GM19455 (cell line): ENCODE data around the gene LRP2.
"Not testable (repeated sequence)": the region's sequence is repeated elsewhere in the genome, so short reads cannot be mapped to it uniquely, and the experiment has no call there.

Source experiments
- ATAC-seq: cut with Tn5 transposase; IDR thresholded peaks from one replicate; pipeline ENCODE4 v1.9.1; 2021; ENCODE audit not compliant: unreplicated experiment

The LRP2 gene

GRCh38 chr2:169301596-169302335, 60.6 kb downstream of the LRP2 start:
- no peak for ATAC-seq

DNA sequence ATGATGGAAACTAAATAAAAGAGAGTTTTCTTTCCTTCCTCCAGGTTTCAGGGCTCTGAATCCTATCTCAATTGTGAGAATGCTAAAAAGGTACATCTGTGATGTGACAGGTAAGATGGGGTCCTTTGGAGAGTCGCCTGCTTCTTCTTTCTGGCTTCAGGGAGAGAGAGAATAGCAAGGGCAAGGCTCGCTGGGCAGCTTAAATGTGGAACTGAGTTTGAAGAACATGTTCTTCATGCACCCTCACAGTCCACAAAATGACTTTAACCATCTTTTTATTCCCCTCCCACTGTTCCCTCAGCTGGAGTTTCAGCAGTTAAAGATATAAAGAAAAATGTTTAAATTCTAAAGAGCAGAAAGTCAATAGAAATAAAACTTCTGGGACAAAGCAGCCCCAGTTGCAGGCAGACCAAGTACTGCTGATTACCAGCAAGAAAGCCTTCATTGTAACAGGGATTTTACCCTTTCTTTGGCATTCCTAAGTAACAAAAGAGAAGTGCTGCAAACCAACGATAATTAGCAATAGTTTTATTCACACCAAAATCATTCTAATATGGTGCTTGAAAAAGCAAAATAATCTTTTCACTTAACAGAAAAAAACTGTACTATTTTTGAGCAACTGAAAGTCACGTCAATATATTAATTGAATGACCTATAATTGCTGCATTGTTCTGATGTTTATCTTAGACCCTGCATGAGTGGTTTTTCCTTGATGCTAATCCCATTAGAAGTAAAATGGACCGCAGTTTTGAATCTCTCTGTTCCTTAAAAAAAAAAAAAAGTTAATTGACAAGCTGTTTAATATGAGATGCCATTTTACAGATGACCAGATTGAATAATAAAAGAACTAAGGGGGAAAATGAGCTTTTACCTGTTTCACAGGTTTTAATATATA, 61.5 kb downstream of the LRP2 start:
- no peak for ATAC-seq

GRCh38 chr2:169298007-169298406, 64.3 kb downstream of the LRP2 start:
- no peak for ATAC-seq

DNA sequence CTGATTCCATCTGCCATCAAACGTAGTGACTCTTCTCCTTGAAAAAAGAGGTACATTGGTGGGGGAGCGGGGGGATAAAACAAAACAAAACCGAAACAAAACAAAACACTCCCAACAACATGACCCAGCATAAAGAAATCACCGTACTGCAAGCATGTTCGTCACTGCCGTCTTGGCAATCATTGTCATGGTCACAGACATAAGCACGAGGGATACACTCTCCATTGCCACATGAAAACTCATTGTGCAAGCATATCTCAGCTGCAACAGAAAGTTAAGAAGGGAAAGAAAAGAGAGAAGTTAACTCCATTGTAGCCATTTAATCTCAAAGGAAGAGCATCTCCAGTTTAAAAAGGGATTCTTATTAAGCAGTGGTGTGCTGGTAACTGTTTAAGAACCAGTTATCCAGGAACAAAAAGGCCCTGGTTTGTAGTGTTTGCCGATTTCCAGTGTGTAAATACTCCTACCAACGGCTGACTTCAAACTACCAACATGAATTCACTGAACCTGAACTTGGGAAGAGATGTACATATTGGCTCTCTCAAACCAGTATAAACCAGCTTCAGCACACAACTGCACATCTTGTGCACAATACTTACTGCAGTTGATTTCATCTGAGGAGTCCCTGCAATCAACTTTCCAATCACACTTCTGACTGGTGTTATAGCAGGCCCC, 68.2 kb downstream of the LRP2 start:
- no peak for ATAC-seq

DNA sequence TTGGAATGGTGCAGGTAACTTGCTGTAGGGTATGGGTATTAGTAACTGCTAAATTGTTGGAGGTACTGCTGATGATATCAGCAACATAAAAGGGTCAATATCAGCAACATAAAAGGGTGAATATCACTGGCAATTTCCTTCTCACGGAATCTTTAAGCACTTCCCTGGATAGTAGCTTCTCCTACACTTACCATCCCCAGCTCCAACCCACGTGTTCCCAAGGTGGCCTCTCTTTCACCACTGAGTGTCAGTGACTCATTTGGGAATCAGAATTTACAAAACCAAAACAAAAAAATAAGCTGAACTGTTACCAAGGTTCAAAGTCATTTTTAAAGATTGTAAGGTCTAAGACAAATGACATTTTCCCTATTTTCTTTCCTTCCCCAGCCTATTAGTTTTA, 70.8 kb downstream of the LRP2 start:
- no peak for ATAC-seq

DNA sequence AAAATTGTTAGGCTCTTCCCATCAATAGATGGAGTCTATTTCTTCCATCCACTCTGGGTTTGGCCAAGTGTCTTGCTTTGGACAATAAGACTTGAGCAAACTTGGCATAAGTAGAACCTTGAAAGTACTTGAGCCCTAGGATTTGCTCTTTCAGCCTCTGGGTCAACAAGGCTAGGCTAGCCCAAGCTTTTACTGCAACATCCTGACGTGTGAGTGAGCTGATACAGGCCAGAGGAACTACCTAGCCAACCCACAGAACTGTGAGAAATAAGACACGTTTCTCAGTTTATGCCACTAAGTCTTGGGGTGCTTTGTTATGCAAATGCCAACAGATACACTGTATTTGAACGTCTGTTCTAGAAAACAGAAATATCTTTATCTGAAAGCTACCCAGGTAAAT, 71.9 kb downstream of the LRP2 start:
- ATAC-seq: no peak

DNA sequence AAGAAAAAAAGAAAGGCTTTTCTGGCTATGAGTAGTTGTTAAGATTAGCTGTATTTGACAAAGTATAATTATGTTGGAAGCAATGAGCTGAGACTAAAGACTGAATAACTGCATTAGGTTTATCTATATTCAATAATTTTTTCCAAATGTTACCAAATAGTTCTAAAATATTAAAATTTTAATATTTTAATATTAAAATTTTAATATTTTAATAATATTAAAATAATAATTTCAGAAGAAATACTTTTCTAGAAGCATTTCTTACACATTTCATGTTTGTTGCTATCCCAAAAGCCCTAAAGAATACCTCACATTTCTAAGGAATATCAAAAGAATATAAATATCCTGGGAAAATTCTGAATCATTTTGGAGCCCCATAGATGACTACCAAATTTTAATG, 74.7 kb downstream of the LRP2 start:
- no peak for ATAC-seq

DNA sequence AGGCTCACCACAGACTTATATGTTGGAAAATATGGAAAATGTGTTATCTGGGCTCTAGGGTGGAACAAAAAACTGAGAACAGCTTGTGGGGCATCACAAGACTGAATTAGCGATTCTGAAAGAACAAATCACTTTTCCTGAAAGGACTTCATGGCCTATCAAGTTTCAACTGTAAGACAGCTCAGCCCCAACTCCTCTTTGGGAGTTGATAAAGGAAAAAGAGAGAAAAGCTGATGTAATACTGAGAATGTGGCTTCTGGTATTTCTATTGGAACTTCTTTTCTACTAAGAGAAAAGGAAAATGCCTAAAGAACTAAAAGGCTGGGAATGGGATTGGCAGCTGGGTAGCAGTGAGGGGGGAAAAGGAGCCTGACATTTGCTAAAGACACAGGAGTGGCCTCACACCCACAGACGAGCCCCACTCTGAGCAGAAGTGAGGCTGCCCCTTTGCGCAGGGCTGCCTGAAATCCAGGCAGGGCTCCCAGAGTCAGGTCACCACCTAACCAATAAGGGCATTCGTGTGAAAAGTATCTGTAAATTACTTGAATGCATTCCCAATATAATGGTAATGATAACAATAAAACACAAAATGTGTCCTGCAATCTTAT, 75.6 kb downstream of the LRP2 start:
- no peak for ATAC-seq

- no peak for ATAC-seq
Measured at GRCh38 chr2:169285531-169286235, 76.7 kb downstream of the LRP2 start.

DNA sequence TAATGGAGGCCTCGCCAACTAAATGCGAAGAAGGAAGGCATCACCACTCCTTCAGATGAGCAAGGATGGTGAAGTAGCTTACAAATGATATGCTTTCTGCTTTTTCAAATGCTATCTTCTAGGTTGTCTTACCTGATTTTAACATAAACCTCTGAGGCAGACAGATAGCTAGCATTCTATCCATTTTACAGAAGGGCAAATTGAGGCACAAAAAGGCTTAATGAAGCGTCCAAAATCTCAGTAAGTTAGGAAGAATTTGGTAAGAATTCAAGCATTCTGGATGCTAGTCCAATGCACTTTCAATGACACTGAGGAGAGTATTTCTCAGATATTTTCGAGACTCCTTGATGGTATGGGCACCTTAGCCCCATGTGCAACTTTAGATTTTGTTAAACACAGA, 81.8 kb downstream of the LRP2 start:
- no peak for ATAC-seq

DNA sequence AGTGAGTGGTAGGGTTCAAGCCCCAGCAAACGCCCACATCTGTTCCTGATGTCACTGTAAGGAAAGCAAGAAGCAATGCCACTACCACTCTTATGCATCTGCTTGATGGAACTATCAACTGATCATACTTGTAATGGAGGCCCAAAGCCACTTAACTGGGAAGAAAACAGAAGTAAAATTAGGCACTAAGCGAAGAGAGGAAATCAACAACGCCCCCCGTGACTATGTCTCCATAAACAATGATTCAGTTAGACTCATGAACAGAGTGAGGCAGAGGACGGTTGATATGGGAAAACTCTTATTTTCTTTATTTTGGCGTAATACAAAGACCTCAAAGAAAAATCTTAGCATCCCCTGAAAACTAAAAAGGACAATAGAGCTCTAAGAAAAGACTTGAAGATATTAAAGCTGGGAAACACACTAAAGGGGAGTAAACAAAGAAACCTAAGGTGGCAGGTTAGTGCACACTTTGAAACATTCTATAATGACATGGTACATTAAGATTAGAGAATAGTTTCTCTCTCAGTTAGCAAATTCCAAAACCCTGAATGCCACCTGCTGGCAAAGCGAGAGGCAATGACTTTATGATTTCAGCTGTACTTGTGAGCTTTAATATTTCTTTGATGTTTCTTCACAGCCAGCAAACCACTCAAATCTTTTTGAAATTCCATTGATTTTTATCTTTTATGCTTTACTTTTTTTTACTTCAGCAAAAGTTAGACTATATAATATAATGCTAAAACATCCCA, 86.5 kb downstream of the LRP2 start:
- no peak for ATAC-seq

DNA sequence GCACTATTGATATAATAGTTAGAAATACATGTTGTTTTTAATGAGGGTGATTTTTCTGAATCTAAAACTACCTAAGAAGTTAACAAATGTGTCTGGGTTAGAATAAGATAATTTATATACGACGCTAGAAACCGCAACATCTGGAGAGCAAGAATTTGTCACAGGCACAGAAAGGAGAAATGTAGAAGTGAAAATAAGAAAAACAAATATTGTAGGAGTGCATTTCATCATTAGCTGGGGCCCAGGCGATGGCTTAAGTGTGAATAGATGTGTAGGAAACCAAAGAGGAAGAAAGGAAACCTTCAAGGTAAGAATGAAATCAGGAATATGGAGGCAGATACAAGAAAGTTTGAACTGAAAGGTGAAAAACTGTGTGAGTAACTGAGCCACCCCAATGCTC, 90.3 kb downstream of the LRP2 start:
- ATAC-seq: no peak

DNA sequence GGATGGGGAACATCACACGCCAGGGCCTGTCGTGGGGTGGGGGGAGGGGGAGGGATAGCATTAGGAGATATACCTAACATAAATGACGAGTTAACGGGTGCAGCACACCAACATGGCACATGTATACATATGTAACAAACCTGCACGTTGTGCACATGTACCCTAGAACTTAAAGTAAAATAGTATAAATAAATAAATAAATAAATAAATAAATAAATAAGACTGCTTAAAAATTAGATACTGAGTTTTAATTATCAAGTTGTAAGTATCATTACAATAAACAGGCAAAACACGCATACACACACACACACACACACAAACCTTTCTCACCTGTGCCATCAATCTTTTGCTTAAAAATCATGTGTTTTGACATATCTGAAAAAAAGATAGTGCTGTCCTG, 91.8 kb downstream of the LRP2 start:
- ATAC-seq: not testable (repeated sequence)

GRCh38 chr2:169265591-169265990, 96.7 kb downstream of the LRP2 start:
- no peak for ATAC-seq

DNA sequence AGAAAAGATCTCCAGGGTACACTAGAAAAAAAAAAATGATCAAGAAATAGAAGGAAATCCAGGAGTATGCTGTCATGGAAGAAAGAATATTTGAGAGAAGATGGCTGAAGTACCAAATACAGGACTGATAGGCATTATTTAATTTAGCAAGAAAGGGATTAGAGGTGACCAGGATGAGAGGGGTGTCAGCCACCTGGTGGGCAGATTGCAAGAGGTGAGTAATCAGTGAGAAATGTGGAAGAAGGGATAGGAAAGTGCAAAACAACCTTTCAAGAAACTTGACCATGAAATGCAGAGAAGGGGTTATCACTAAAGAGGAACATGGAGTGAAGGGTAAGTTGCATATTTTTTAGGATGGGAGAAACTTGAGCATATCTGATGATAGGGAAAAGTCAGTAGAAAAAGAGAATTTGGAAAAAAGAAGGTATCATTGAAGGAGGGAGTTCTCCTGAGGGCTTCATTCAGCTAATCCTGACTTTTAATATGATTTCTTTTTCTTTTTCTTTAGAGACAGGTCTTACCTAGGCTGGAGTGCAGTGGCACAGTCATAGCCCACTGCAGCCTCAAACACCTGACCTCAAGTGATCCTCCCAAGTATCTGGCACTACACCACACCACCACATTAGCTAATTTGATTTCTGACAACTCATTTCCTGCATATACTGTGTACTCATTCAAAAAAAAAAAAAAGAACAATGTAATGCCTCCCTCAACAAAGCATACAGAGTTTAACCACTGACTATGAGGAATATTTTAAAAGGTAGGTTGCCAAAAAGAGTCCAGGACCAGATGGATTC, 101.3 kb downstream of the LRP2 start:
- no peak for ATAC-seq

DNA sequence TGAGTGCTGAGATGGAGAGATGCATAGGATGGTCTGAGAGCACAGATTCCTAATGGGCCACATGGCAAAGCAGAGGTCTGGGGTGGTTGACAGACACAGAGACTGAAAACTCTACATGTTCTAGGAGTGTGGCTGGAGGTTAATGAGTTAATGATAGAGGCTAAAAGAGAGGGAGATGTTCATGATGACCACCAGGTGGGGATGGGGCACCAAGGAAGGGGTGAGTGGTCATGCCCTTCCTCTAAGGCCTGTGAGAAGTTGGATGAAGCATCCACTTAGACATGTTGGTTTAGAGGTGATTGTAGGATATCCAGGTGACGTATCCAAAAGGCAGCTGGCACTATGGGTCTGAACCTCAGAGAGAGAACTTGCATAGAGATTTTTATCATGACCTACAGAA, 102.1 kb downstream of the LRP2 start:
- no peak for ATAC-seq

DNA sequence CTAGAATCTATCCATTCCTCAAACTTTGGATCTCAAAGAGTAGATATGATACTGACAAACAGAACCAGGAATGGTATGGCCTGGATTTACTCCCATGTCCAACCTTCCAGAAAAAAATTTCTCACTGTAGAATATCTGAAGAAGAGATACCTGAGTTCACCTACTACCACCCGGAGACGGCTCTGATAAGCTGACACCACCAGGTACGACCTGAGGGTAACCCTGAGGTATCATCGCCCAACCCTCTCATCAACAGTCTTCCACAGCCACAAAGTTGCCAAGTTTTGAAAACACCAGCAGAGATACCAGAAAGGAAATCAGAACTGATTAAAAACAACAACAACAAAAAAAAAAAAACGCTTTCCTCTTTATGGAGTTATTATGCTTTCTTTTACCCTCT, 102.9 kb downstream of the LRP2 start:
- ATAC-seq: no peak

GRCh38 chr2:169258045-169258601, 104.2 kb downstream of the LRP2 start:
- no peak for ATAC-seq

DNA sequence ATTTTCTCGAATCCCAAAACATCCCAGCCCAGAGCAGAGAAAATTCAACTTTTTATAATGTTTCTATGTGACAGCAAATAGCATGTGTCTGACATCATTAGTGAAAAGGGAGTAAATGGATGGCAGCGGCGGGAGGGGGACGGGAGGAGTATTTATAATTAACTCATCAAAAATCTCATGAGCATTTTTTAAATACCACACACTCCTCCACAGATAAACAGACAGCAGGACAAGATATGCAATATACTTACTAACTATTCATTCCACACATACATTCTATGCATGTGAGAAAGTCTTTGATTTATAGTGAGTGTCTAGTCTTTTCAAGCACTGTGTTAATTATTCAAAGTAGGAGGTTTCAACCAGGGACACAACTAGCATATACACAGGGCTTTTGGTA, 107.6 kb downstream of the LRP2 start:
- no peak for ATAC-seq
